IPS-18a (cell line): ENCODE results near the gene KLHL33.
A peak's percentile ranks its signal among the peaks of the same experiment; 100 is the strongest.
"Not testable (repeated sequence)": the region's sequence is repeated elsewhere in the genome, so short reads cannot be mapped to it uniquely, and the experiment has no call there.

Experiments
- H3K27ac ChIP-seq: one replicate; pipeline ENCODE4 v1.5.1; 2013; ENCODE audit warnings: low read length
- H3K27me3 ChIP-seq: one replicate; pipeline ENCODE4 v1.6.1; 2013; ENCODE audit warnings: mild to moderate bottlenecking, low read length; ENCODE audit not compliant: control insufficient read depth, insufficient read depth
- H3K36me3 ChIP-seq: one replicate; pipeline ENCODE4 v1.6.1; 2013; ENCODE audit warnings: low read depth, low read length; ENCODE audit not compliant: control insufficient read depth
- H3K4me1 ChIP-seq: one replicate; pipeline ENCODE4 v1.6.1; 2013; ENCODE audit warnings: low read depth, low read length; ENCODE audit not compliant: control insufficient read depth
- H3K4me3 ChIP-seq: one replicate; pipeline ENCODE4 v1.5.1; 2013; ENCODE audit warnings: low read length
- H3K9ac ChIP-seq: one replicate; pipeline ENCODE4 v1.6.1; 2013; ENCODE audit warnings: mild to moderate bottlenecking, low read length, moderate library complexity
- H3K9me3 ChIP-seq: one replicate; pipeline ENCODE4 v1.6.1; 2013; ENCODE audit warnings: low read depth, low read length; ENCODE audit not compliant: control insufficient read depth

The KLHL33 gene

DNA sequence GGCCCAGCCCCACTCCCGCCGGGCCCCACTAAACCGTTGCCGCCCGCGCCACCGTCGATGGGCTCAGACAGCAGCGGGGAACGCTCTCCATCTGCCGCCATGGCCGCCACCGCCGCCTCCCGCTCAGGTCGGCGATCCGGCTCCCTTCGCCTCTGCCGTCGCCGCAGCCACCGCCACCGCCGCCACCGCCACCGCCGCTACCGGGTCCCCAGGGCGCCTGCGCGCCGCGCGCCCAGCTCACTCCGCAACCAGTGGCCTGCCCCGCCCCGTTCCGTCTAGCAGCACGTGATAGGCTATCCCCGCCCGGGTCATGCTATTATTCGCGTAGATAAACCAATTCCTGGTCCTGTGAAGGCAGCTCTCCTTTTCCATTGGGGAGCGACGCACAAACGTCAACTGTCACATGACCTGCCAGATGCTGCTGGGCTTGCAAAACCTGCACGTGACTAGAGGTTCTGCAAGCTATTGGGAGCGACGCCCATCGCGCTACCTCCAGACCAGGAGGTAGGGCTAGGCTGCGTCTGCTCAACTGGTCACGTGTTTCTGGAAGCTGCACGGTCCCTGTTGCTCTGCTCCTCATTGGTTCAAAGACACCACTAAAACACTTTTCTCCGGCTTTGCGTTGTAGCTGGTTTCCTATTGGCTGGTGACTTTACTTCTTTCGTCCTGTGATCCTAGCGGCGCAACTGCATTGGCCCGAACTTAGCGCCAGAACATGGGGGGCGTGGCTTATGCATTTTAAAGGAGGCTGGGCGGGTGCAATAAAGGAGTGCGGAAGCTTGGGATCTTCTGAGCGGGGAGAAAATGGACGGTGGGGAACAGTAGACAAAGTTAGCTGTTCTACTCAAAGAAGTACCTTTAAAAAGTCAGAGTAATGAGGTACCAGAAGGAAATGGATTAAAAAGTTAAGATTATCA, 25.5 kb upstream of the KLHL33 start, which contains the start of gene PIP4P1:
TSS of gene PIP4P1 (minus strand) at position 210 of the 917 bp plus-strand sequence. CDS start at position 101, 109 bp downstream.
- Histone ChIP-seq H3K27me3 (no peaks in the 10 kb centered on the region), H3K4me3 (peak within 1 kb of the TSS; percentile 94), H3K9me3 (no peaks in the 10 kb centered on the region), H3K27ac (peak within 1 kb of the TSS; percentile 75), H3K9ac (peak within 1 kb of the TSS; percentile 73), H3K36me3 (peaks cover 38% of the 10 kb centered on the region), H3K4me1 (peaks cover 7% of the 10 kb centered on the region)

DNA sequence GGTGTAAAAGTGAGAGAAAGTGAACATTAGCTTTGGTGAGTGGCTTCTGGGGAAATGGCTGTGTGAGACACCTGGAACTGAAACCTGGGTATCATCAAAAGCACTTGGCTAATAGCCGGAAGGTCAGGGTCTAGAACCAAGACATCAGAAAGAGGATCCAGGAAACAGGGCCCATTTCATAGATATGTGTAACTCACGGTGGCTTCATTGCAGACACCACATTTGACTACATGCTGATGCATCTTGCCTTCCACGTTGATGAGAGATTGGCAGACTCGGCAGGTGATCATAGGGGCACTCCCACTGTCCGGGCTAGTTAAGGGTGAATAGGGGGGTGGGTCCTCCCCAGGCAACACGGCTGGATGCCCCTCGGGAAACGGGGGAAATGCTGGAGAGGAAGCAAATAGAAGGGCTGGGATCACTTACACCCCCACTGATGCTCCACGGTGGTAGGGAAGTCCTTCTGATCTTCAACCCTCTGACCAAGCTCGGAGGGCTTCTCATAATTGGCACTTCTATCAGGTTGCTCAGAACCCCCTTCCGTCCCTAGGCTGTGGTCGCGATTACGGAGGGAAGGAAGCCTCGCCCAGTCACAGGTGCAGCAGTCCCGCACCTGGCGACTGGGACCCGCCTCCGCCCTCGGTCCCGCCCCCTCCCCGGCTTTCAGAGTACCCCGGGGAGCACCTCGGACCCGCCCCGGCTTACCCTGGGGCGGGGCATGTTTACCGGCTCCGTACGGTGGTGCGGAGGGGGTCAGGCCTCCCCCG, 24.7 kb upstream of the KLHL33 start:
- H3K36me3 ChIP-seq, result peaks cover 43% of the 10 kb centered on the region
- peak overlapping the region; percentile 73 for H3K9ac ChIP-seq
- H3K9me3 ChIP-seq, result no peaks in the 10 kb centered on the region
- H3K4me3 ChIP-seq, result peak overlapping the region; percentile 94
- H3K27ac ChIP-seq, result no peak overlapping the region
- H3K27me3 ChIP-seq, result no peaks in the 10 kb centered on the region
- peaks cover 10% of the 10 kb centered on the region for H3K4me1 ChIP-seq

DNA sequence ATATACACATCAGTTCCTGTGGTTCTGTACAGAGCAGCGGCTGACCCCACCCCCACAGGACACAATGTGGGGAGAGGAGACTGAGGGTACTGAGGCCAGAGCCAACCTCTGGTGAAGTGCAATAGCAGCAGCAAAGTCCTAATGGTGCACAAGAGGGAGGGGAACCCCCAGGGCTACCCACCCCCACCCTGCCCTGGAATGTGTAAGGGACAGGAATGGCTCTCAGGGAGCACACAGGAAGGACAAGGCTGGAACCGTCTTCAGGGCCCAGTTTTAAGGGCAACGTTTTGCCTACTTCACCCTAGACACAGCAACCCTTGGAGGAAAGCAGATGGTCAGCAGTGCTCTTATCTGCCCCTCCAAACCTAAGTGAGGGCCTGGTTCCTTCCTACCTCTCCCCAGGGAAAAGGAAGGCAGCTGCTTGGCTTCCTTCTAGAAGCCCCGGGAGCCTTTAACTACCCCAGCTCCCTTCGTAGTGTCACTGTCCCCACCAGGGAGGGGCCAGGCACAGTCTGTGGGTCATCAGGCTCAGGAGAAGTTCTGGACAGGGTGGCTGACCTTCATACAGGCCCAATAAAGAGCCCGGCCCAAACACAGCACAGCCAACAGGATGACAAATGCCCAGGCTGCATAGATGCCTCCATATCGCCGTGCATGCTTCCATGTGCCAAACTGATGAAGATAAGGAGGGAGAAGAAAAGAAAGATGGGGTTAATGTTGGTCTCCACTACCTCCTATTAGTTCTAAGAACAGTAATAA, 22.2 kb upstream of the KLHL33 start:
- peaks cover 10% of the 10 kb centered on the region for H3K4me1 ChIP-seq
- no peaks in the 10 kb centered on the region for H3K27me3 ChIP-seq
- no peaks in the 10 kb centered on the region for H3K9me3 ChIP-seq
- no peak overlapping the region for H3K4me3 ChIP-seq
- H3K27ac ChIP-seq, result no peak overlapping the region
- peaks cover 43% of the 10 kb centered on the region for H3K36me3 ChIP-seq
- H3K9ac ChIP-seq, result no peak overlapping the region

DNA sequence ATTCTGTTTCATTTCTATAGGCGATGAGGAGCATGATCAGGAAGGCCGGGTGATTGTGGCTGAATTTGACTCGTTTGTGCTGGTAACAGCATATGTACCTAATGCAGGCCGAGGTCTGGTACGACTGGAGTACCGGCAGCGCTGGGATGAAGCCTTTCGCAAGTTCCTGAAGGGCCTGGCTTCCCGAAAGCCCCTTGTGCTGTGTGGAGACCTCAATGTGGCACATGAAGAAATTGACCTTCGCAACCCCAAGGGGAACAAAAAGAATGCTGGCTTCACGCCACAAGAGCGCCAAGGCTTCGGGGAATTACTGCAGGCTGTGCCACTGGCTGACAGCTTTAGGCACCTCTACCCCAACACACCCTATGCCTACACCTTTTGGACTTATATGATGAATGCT, 21.0 kb upstream of the KLHL33 start:
- H3K4me3 ChIP-seq, result peak overlapping the region; percentile 97
- H3K27me3 ChIP-seq, result no peaks in the 10 kb centered on the region
- H3K27ac ChIP-seq, result no peak overlapping the region
- H3K4me1 ChIP-seq, result peaks cover 7% of the 10 kb centered on the region
- no peak overlapping the region for H3K9ac ChIP-seq
- no peaks in the 10 kb centered on the region for H3K9me3 ChIP-seq
- peaks cover 47% of the 10 kb centered on the region for H3K36me3 ChIP-seq

DNA sequence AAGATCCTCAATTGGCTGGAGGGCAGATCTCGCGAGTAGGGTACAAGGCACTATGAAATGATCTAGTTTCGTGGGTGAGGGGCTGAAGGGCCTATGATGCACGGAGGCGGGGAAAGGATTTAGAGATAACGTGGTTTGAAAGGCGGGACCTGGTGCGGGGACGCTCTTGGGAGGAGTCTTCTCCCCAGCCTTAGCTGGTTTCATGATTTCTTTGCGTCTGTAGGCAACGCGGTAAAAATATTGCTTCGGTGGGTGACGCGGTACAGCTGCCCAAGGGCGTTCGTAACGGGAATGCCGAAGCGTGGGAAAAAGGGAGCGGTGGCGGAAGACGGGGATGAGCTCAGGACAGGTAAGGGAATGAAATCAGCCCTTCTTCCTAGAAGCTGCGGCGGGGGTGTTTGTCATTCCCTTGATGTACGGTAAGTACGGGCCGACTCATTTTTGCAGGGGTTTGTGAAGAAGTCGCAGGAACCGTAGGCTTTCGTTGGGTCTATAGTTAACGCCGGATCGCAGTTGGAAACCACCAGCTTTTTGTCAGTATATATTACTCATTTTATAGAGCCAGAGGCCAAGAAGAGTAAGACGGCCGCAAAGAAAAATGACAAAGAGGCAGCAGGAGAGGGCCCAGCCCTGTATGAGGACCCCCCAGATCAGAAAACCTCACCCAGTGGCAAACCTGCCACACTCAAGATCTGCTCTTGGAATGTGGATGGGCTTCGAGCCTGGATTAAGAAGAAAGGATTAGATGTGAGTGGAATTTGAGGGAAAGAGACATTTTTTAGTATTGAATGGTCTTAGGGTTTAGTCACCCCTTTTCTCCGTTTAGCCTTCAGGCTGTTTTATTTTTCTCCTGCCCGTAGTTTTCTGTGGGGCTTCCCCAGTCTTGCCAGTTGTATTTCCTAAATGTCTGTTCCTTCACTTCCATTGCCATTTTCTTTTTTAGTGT, 19.7 kb upstream of the KLHL33 start:
- Histone ChIP-seq H3K4me3 (peak overlapping the region; percentile 97), H3K36me3 (peaks cover 59% of the 10 kb centered on the region), H3K9ac (peak overlapping the region; percentile 99), H3K27me3 (no peaks in the 10 kb centered on the region), H3K27ac (peak overlapping the region; percentile 97), H3K9me3 (no peaks in the 10 kb centered on the region), H3K4me1 (peaks cover 7% of the 10 kb centered on the region)

DNA sequence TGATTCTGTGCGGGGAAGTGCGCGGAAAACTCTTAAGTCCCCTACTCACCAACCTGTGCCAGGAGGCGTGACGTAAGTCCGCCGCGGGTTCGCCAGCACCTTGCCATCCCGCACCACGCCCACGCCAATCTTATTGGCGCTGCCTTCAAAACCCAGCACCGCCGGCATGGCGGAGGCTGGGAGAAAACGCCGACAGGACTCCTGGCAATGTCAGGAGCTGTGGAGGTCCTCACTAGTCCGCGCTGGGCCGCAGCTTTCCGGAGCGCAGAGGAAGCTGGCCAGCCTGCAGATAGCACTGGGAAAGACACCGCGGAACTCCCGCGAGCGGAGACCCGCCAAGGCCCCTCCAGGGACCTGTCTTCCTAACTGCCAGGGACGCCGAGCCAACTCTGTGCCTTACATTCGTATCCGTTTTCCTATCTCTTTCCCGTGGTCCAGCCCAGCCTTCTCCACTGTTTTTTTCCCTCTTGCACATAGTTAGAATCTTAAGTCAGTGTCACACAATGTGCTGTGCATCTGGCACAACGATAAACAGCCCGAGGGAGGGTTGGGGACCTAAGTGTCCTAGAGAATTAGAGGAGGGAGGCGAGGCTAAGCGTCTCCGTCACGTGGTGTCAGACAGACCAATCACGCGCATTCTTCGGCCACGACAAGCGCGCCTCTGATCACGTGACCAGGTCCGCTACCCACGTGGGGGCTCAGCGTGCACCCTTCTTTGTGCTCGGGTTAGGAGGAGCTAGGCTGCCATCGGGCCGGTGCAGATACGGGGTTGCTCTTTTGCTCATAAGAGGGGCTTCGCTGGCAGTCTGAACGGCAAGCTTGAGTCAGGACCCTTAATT, 18.8 kb upstream of the KLHL33 start, which contains the start of the genes APEX1 and OSGEP:
TSS of gene APEX1 (plus strand) at position 711 of the 839 bp plus-strand sequence. CDS start 420 bp downstream, outside the sequence.
TSS of gene OSGEP (minus strand) at position 297 of the 839 bp plus-strand sequence. CDS start at position 168, 129 bp downstream.
- Histone ChIP-seq H3K9me3 (no peaks in the 10 kb centered on the region), H3K9ac (peak within 1 kb of the TSS; percentile 99), H3K4me1 (peaks cover 3% of the 10 kb centered on the region), H3K27ac (peak within 1 kb of the TSS; percentile 97), H3K36me3 (peaks cover 61% of the 10 kb centered on the region), H3K4me3 (peak within 1 kb of the TSS; percentile 97), H3K27me3 (no peaks in the 10 kb centered on the region)

DNA sequence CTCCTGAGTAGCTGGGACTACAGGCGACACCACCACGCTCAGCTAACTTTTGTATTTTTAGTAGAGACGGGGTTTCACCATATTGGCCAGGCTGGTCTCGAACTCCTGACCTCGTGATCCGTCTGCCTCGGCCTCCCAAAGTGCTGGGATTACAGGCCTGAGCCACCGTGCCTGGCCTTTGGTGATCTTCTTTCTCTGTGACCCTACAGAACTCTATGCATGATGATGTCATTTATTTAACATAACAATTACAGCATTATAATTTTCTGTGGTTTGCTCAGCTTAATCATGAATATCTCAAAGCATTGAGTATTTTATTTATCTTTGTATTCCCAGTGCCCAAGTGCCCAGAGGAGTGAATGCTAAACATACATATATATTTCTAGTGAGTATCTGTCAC, 16.9 kb upstream of the KLHL33 start:
- not testable (repeated sequence) for H3K4me3 ChIP-seq, H3K27me3 ChIP-seq, H3K9me3 ChIP-seq, H3K4me1 ChIP-seq, H3K9ac ChIP-seq, H3K27ac ChIP-seq
- H3K36me3 ChIP-seq, result peaks cover 61% of the 10 kb centered on the region

DNA sequence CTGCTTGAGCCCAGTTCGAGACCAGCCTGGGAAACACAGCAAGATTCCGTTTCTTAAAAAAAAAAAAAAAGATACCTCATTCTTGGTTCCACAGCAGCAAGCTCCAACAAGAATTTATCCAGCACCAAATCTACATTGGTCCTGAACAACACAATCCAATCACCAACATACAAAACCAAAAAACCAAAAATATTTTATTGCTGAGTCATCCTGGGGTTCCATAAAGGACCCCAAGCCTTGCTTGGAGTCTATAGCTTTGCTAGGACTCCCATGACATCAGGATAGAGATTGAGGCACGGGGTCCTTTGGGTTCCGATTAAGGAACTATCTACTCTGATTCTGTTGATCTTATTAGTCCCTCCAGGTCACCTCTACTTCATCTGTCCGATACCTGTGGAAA, 10.9 kb upstream of the KLHL33 start:
- H3K4me3 ChIP-seq, result no peak overlapping the region
- no peaks in the 10 kb centered on the region for H3K27me3 ChIP-seq
- no peaks in the 10 kb centered on the region for H3K4me1 ChIP-seq
- H3K9me3 ChIP-seq, result no peaks in the 10 kb centered on the region
- no peak overlapping the region for H3K27ac ChIP-seq
- peaks cover 64% of the 10 kb centered on the region for H3K36me3 ChIP-seq
- no peak overlapping the region for H3K9ac ChIP-seq

DNA sequence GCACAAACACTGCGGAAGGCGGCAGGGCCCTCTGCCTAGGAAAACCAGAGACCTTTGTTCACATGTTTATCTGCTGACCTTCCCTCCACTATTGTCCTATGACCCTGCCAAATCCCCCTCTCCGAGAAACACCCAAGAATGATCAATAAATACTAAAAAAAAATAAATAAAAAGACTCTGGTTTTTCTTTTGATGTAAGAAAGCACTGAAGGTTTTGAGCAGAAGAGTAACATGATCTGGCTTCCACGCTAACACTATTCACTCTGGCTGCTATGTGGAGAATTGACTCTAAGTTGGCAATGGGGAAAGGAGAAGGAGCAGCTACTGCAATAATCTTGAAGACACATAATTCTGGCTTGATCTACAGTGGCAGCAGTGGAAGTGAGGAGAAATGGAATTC, 7.7 kb upstream of the KLHL33 start:
- H3K4me3 ChIP-seq, H3K9ac ChIP-seq, H3K27ac ChIP-seq, H3K9me3 ChIP-seq, H3K4me1 ChIP-seq, H3K27me3 ChIP-seq: not testable (repeated sequence)
- peaks cover 35% of the 10 kb centered on the region for H3K36me3 ChIP-seq

DNA sequence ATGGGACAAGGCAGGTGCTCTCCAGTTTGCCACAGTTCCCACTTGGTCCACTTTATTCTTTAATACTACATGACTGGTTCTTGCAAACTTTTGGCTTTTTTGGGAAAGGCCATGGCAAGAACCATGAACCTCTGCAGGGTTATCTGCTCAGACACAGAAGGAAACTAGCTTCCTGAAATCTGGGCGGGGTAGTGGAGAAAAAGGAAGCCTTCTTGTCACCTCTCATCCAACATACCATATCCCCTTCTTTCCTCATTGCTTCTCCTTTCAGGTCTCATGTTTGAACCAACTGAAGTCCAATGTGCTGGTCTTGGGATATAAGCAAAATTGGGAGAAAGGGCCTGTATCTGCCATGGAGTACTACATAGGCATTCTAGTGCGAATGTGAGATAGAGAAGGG, 5.5 kb upstream of the KLHL33 start:
- Histone ChIP-seq H3K9ac (no peak overlapping the region), H3K36me3 (peaks cover 13% of the 10 kb centered on the region), H3K4me1 (no peaks in the 10 kb centered on the region), H3K27ac (no peak overlapping the region), H3K27me3 (no peaks in the 10 kb centered on the region), H3K4me3 (no peak overlapping the region), H3K9me3 (no peaks in the 10 kb centered on the region)
